Choroid plexus epithelial cell (primary cell): ENCODE measurements around the gene BICDL2.

ENCODE experiments used
- DNase-seq: peaks from one replicate; pipeline ENCODE4 v3.0.0-alpha.2; 2010; ENCODE audit warnings: low read depth
- H3K4me3 ChIP-seq: 2 replicates; pipeline ENCODE4 v1.5.1; 2011; ENCODE audit warnings: low read depth, mild to moderate bottlenecking, control low read depth, low read length, moderate library complexity
- TF ChIP-seq, protein P1 (sequence below): conservative IDR thresholded peaks from 2 replicates; pipeline ENCODE4 v1.5.1; 2011; ENCODE audit warnings: low read depth, mild to moderate bottlenecking, control low read depth, inconsistent platforms, low read length, moderate library complexity

BICDL2 gene

DNA sequence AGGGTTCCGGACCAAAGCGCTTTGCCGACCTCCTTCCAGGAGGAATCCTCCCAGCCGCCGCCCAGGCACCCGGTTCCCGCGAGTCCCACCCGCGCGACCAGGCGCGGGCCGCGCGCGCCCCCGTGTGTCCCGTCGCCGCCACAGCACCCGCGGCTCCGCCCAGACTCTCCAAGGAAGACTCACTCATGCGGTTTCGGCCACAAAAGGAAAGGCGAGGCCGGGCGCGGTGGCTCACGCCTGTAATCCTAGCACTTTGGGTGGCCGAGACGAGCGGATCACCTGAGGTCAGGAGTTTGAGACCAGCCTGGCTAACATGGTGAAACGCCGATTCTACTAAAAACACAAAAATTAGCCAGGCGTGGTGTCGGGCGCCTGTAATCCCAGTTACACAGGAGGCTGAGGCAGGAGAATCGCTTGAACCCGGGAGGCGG lies 53.0 kb downstream of the BICDL2 start:
- peak overlapping the region; percentile 44 for H3K4me3 ChIP-seq
- DNase-seq = peak; percentile 69
- TF ChIP-seq, protein P1, sequence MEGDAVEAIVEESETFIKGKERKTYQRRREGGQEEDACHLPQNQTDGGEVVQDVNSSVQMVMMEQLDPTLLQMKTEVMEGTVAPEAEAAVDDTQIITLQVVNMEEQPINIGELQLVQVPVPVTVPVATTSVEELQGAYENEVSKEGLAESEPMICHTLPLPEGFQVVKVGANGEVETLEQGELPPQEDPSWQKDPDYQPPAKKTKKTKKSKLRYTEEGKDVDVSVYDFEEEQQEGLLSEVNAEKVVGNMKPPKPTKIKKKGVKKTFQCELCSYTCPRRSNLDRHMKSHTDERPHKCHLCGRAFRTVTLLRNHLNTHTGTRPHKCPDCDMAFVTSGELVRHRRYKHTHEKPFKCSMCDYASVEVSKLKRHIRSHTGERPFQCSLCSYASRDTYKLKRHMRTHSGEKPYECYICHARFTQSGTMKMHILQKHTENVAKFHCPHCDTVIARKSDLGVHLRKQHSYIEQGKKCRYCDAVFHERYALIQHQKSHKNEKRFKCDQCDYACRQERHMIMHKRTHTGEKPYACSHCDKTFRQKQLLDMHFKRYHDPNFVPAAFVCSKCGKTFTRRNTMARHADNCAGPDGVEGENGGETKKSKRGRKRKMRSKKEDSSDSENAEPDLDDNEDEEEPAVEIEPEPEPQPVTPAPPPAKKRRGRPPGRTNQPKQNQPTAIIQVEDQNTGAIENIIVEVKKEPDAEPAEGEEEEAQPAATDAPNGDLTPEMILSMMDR = peak; percentile 52

DNA sequence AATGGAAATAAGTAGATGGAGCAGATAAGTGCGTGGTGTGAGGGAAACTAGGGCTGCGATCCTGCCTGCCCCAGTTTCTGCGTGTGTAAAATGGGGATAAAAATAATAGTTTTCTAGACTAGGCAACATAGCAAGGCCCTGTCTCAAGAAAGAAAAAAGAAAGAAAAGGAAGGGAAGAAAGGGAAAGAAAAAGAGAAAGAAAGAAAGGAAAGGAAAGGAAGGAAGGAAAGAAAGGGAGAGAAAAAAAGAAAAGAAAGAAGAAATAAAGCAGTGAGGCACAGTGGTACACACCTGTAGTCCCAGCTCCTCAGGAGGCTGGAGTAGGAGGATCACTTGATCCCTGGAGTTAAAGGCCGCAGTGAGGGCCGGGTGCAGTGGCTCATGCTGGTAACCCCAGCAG lies 54.3 kb downstream of the BICDL2 start:
- TF ChIP-seq, protein P1 = no peak

DNA sequence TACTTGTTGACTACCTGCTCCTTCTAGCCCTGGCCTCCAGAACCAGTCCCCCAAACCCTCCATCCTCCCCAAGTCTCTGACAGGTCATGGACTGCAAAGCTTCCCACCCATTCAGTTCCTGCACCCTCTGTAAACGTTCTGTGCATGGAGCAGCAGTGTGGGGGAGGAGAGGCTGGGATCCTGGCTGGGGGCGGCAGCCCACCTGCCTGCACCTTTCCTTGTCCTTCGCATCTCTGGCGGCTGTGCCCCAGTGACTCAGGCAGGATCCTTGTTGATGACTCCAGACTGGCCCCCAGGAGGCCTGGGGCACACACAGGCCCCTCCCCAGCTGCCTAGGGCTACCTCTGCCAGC lies 54.9 kb downstream of the BICDL2 start:
- H3K4me3 ChIP-seq = no peak overlapping the region
- DNase-seq = no peak
- TF ChIP-seq, protein P1 = no peak

More for the DNA sequence above, 54.3 kb downstream of the BICDL2 start:
- no peak for DNase-seq
- H3K4me3 ChIP-seq = no peak overlapping the region

DNA sequence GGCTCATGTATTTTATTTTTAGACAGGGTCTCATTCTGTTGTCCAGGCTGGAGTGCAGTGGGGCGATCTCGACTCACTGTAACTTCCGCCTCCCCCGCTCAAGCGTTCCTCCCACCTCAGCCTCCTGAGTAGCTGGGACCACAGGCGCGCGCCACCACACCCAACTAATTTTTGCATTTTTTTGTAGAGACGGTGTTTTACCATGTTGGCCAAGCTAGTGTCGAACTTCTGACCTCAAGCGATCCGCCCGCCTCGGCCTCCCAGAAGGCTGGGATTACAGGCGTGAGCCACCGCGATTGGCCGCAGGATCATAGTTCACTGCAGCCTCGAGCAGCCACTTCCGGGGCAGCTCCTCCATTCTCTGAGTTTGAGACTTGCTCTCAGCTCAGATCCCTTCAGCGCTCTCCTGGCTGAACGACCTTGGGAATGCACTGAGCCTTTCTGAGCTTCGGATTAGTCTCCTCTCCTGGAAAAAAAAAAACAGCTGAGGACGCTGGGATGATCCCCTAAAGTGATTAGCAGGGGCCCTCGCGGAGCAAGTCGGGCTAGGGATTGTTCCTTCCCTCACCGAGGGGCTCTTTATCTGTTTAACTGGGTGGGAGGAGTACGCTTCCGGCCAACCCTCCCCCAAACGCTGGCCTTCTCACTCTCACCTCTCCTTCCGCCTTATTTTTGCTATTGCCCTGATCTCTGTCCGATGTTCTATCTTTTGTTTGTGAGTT lies 55.4 kb downstream of the BICDL2 start:
- DNase-seq = peak; percentile 11
- H3K4me3 ChIP-seq = no peak overlapping the region
- TF ChIP-seq, protein P1 = no peak

DNA sequence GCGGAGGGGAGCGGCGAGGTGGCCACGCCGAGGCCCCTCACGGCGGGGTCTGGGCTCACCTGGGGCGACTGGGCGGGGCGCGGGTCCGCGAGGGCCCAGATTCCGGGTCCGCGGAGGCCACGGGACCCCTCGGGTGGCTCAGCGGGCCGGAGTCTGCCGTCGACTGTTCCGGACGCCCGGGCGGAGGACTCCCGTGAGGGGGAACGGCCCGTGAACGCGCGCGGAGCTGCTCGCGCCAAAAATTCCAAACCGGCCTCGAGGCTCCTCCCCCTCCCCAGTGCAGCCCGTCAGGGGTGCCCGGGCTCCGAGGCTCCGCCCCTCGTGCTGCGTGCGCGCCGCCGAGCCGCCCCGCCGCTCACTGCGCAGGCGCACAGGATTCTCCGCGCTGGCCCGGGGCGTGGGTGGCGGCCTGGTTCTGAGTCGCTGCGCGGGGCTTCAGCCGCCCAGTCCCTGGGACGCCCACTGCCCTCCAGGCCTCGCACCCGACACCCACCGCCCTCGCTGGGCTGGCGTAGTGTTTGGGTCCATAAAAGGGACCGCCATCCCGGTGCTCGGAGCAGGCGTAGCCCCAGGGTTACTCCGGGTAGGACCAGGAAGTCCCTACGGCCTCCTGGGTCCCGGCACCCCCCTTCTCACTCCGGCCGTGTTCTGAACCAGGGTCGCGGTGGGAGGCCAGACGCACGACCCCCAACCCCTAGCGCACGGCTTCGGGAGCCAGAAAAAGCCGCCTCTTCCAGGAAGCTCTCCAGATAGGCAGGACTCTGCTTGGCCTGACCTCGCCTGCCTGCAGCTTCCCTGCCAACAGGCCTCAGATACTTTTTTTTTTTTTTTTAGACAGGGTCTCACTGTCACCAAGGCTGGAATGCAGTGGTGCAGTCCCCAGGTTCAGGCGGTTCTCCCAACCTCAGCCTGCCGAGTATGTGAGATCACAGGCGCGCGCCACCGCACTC lies 56.2 kb downstream of the BICDL2 start, which contains the start of gene PKMYT1:
Gene PKMYT1 (minus strand): TSS at position 220 of the 950 bp plus-strand sequence. CDS start 789 bp downstream, outside the sequence.
- TF ChIP-seq, protein P1 = no peak
- peak; percentile 83 for DNase-seq
- H3K4me3 ChIP-seq = peak within 1 kb of the TSS; percentile 85

DNA sequence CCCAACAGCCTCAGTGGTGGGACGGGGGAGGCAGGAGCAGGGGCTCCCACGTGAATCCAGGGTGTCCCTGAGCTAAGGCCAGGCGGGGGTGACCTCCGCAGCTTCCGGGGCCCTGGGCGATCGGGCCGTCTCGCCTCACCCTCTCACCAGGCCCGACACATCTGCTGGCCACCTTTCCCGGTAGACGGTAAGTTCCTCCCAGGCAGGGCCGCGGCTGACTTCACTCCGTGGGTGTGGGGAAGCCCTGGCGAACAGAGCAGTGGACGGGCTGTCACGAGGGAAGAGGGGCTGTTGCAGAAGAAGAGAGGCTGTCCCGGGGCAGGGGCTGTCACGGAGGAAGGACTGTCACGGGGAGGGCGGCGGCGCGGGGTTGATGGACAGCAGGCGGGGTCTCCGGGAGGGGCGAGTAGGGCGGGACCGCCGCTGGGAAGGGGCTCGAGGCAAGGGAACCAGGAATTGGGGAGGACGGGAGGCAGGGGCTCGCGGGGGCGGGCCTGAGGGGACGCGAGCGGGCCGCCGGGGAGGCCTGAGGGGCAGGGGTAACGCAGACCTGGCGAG lies 57.0 kb downstream of the BICDL2 start:
- TF ChIP-seq, protein P1 = no peak
- DNase-seq = peak; percentile 10
- H3K4me3 ChIP-seq = peak overlapping the region; percentile 85
